ENCODE data around the gene VTA1. TPM values are rescaled to one million over a fixed set of nuclear protein-coding genes. Genes with fewer than 3 reads are reported as not detected.
A peak's percentile ranks its signal among the peaks of the same experiment; 100 is the strongest.
"Not testable (repeated sequence)": the region's sequence is repeated elsewhere in the genome, so short reads cannot be mapped to it uniquely, and the experiment has no call there.

The VTA1 gene
- total RNA-seq, 1 donor from 2014 or later: 35.2 TPM

GRCh38 chr6:142185641-142186040, 38.6 kb downstream of the VTA1 start:
- peaks cover 14% of the 10 kb centered on the region for H3K36me3 ChIP-seq
- no peaks in the 10 kb centered on the region for H3K4me1 ChIP-seq
- TF ChIP-seq CTCF (IDR thresholded peaks at IDR 0.05): no peak
- ATAC-seq (no peak), DNase-seq (no peak)
- no peaks in the 10 kb centered on the region for H3K9me3 ChIP-seq
- intact Hi-C loops (cut with DNase I): no loop called here
- no peak overlapping the region for H3K27ac ChIP-seq
- H3K27me3 ChIP-seq (ENCODE audit: low read depth): no peaks in the 10 kb centered on the region
- H3K4me3 ChIP-seq: no peak overlapping the region

GRCh38 chr6:142187209-142187608, 40.1 kb downstream of the VTA1 start:
- H3K27ac ChIP-seq: no peak overlapping the region
- no peaks in the 10 kb centered on the region for H3K27me3 ChIP-seq (ENCODE audit: low read depth)
- DNase-seq: no peak
- peaks cover 19% of the 10 kb centered on the region for H3K36me3 ChIP-seq
- no peak overlapping the region for H3K4me3 ChIP-seq
- H3K9me3 ChIP-seq: no peaks in the 10 kb centered on the region
- no peak for ATAC-seq
- intact Hi-C loops (cut with DNase I): no loop called here
- no peak for TF ChIP-seq CTCF (IDR thresholded peaks at IDR 0.05)
- no peaks in the 10 kb centered on the region for H3K4me1 ChIP-seq

GRCh38 chr6:142188341-142188740, 41.3 kb downstream of the VTA1 start:
- H3K27me3 ChIP-seq (ENCODE audit: low read depth); H3K4me3 ChIP-seq; intact Hi-C loops (cut with DNase I); ATAC-seq; H3K9me3 ChIP-seq; H3K4me1 ChIP-seq; H3K27ac ChIP-seq; DNase-seq: not testable (repeated sequence)
- TF ChIP-seq CTCF (IDR thresholded peaks at IDR 0.05): peak; percentile 12
- peaks cover 19% of the 10 kb centered on the region for H3K36me3 ChIP-seq

- Histone ChIP-seq H3K27me3 (ENCODE audit: low read depth) (no peaks in the 10 kb centered on the region), H3K9me3 (no peaks in the 10 kb centered on the region), H3K36me3 (peaks cover 19% of the 10 kb centered on the region), H3K4me3 (no peak overlapping the region), H3K4me1 (no peaks in the 10 kb centered on the region), H3K27ac (no peak overlapping the region)
- ATAC-seq (no peak), DNase-seq (no peak)
- TF ChIP-seq CTCF (IDR thresholded peaks at IDR 0.05): no peak
- intact Hi-C loops (cut with DNase I): no loop called here
Measured at GRCh38 chr6:142189057-142189456, 42.0 kb downstream of the VTA1 start.

- no peak overlapping the region for H3K27ac ChIP-seq
- no peaks in the 10 kb centered on the region for H3K4me1 ChIP-seq
- no peaks in the 10 kb centered on the region for H3K27me3 ChIP-seq (ENCODE audit: low read depth)
- DNase-seq (no peak), ATAC-seq (no peak)
- H3K36me3 ChIP-seq: peaks cover 19% of the 10 kb centered on the region
- TF ChIP-seq CTCF (IDR thresholded peaks at IDR 0.05): no peak
- intact Hi-C loops (cut with DNase I): no loop called here
- no peaks in the 10 kb centered on the region for H3K9me3 ChIP-seq
- no peak overlapping the region for H3K4me3 ChIP-seq
Measured at GRCh38 chr6:142192343-142192742, 45.3 kb downstream of the VTA1 start.

GRCh38 chr6:142193621-142194020, 46.6 kb downstream of the VTA1 start:
- no peak for DNase-seq

More at GRCh38 chr6:142193621-142194020, 46.6 kb downstream of the VTA1 start:
- no peak overlapping the region for H3K4me3 ChIP-seq
- no peak for TF ChIP-seq CTCF (IDR thresholded peaks at IDR 0.05)
- peaks cover 24% of the 10 kb centered on the region for H3K36me3 ChIP-seq
- H3K27me3 ChIP-seq (ENCODE audit: low read depth): no peaks in the 10 kb centered on the region
- H3K9me3 ChIP-seq: no peaks in the 10 kb centered on the region
- no peak overlapping the region for H3K27ac ChIP-seq
- no peak for ATAC-seq
- H3K4me1 ChIP-seq: no peaks in the 10 kb centered on the region
- intact Hi-C loops (cut with DNase I): no loop called here

All from lower lobe of right lung (tissue), 2 donors.